ENCODE data around the gene PCMT1. TPM values are rescaled to one million over a fixed set of nuclear protein-coding genes. Genes with fewer than 3 reads are reported as not detected.

Gene PCMT1
- total and polyA plus RNA-seq, 9 donors, result 48.1 to 71.8 (median 54.7) TPM

- intact Hi-C loops (cut with DNase I), result no loop called here
- Histone ChIP-seq H3K4me3 (no peak overlapping the region), H3K27me3 (no peaks in the 10 kb centered on the region), H3K4me1 (ENCODE audit: insufficient read depth) (no peaks in the 10 kb centered on the region), H3K9me3 (no peaks in the 10 kb centered on the region), H3K27ac (no peak overlapping the region), H3K36me3 (no peaks in the 10 kb centered on the region)
- 83 to 91% (median 88%) methylated on average over 2 of the region's 2 CpGs for WGBS, 3 donors
- DNase-seq, result no peak
- TF ChIP-seq, protein P1, sequence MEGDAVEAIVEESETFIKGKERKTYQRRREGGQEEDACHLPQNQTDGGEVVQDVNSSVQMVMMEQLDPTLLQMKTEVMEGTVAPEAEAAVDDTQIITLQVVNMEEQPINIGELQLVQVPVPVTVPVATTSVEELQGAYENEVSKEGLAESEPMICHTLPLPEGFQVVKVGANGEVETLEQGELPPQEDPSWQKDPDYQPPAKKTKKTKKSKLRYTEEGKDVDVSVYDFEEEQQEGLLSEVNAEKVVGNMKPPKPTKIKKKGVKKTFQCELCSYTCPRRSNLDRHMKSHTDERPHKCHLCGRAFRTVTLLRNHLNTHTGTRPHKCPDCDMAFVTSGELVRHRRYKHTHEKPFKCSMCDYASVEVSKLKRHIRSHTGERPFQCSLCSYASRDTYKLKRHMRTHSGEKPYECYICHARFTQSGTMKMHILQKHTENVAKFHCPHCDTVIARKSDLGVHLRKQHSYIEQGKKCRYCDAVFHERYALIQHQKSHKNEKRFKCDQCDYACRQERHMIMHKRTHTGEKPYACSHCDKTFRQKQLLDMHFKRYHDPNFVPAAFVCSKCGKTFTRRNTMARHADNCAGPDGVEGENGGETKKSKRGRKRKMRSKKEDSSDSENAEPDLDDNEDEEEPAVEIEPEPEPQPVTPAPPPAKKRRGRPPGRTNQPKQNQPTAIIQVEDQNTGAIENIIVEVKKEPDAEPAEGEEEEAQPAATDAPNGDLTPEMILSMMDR (IDR thresholded peaks at IDR 0.05), result no peak
- TF ChIP-seq EP300 (IDR thresholded peaks at IDR 0.05) (no peak), POLR2A (IDR thresholded peaks at IDR 0.05) (no peak)
Measured at GRCh38 chr6:149855741-149856140, 106.2 kb downstream of the PCMT1 start.

GRCh38 chr6:149856256-149856994 is 106.9 kb downstream of the PCMT1 start:
- intact Hi-C loops (cut with DNase I), result no loop called here
- no peak for DNase-seq
- Histone ChIP-seq H3K4me1 (ENCODE audit: insufficient read depth) (no peaks in the 10 kb centered on the region), H3K27me3 (no peaks in the 10 kb centered on the region), H3K9me3 (no peaks in the 10 kb centered on the region), H3K27ac (no peak overlapping the region), H3K4me3 (no peak overlapping the region), H3K36me3 (no peaks in the 10 kb centered on the region)
- 87 to 88% (median 88%) methylated on average over 10 of the region's 10 CpGs for WGBS, 3 donors
- TF ChIP-seq POLR2A (IDR thresholded peaks at IDR 0.05) (no peak), EP300 (IDR thresholded peaks at IDR 0.05) (no peak)
- TF ChIP-seq, protein P1 (IDR thresholded peaks at IDR 0.05), result no peak

- H3K4me3 ChIP-seq, result no peak overlapping the region
- WGBS, 3 donors, result 89 to 91% (median 90%) methylated on average over 5 of the region's 5 CpGs
- H3K36me3 ChIP-seq, result no peaks in the 10 kb centered on the region
- H3K27me3 ChIP-seq, result no peaks in the 10 kb centered on the region
- H3K4me1 ChIP-seq (ENCODE audit: insufficient read depth), result peaks cover 4% of the 10 kb centered on the region
- TF ChIP-seq, protein P1 (IDR thresholded peaks at IDR 0.05), result no peak
- DNase-seq, result no peak
- intact Hi-C loops (cut with DNase I), result no loop called here
- no peaks in the 10 kb centered on the region for H3K9me3 ChIP-seq
- no peak overlapping the region for H3K27ac ChIP-seq
Measured at GRCh38 chr6:149857541-149857940, 108.0 kb downstream of the PCMT1 start.

DNA sequence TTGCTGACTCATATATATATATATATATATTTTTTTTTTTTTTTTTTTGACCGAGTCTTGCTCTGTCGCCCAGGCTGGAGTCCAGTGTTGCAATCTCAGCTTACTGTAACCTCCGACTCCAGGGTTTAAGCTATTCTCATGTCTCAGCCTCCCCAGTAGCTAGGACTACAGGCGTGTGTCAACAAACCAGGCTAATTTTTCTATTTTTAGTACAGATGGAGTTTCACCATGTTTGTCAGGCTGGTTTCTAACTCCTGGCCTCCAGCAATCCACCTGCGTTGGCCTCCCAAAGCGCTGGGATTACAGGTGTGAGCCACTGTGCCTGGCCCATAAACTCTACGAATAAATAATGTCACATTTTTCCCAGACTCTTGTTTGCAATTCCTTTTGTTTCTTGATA is 109.8 kb downstream of the PCMT1 start:
- no peaks in the 10 kb centered on the region for H3K27me3 ChIP-seq
- no peaks in the 10 kb centered on the region for H3K36me3 ChIP-seq
- H3K27ac ChIP-seq, result no peak overlapping the region
- no peak overlapping the region for H3K4me3 ChIP-seq
- H3K4me1 ChIP-seq (ENCODE audit: insufficient read depth), result peaks cover 4% of the 10 kb centered on the region
- no peaks in the 10 kb centered on the region for H3K9me3 ChIP-seq
- no peak for DNase-seq
- TF ChIP-seq, protein P1 (IDR thresholded peaks at IDR 0.05), result no peak
- TF ChIP-seq EP300 (IDR thresholded peaks at IDR 0.05) (no peak), POLR2A (IDR thresholded peaks at IDR 0.05) (no peak)
- intact Hi-C loops (cut with DNase I), result no loop called here
- WGBS, 3 donors, result 80 to 83% (median 82%) methylated on average over 7 of the region's 7 CpGs

All from ovary (tissue), 9 donors.